ENCODE measurements around the gene TNFRSF4. TPM values are rescaled to one million over a fixed set of nuclear protein-coding genes. Genes with fewer than 3 reads are reported as not detected.

Gene TNFRSF4
- total RNA-seq, 3 donors from 2014 or later, result 0.64 to 2.3 (median 1.6) TPM

- intact Hi-C loops (cut with DNase I; ENCODE audit: low total_unique reads), result no loop called here
- Histone ChIP-seq H3K36me3 (peaks cover 10% of the 10 kb centered on the region), H3K4me3 (no peak overlapping the region), H3K27me3 (no peaks in the 10 kb centered on the region), H3K9me3 (no peaks in the 10 kb centered on the region), H3K4me1 (peaks cover 11 to 19% of the 10 kb centered on the region in 2 donors), H3K27ac (no peak overlapping the region)
- no peak for DNase-seq (ENCODE audit: low spot score in 2 of 2)
- no peak for TF ChIP-seq POLR2A (IDR thresholded peaks at IDR 0.05)
- no peak for TF ChIP-seq CTCF (IDR thresholded peaks at IDR 0.05)
- TF ChIP-seq POLR2AphosphoS5 (IDR thresholded peaks at IDR 0.05), result no peak
Observed at GRCh38 chr1:1228187-1228586, 14.2 kb upstream of the TNFRSF4 start.

GRCh38 chr1:1227386-1227785, 13.4 kb upstream of the TNFRSF4 start:
- no peak overlapping the region for H3K27ac ChIP-seq
- TF ChIP-seq POLR2A (IDR thresholded peaks at IDR 0.05) (no peak), POLR2AphosphoS5 (IDR thresholded peaks at IDR 0.05) (no peak), CTCF (IDR thresholded peaks at IDR 0.05) (no peak)
- no peak for DNase-seq (ENCODE audit: low spot score in 2 of 2)
- H3K4me3 ChIP-seq, result no peak overlapping the region
- intact Hi-C loops (cut with DNase I; ENCODE audit: low total_unique reads), result no loop called here
- peaks cover 7 to 19% of the 10 kb centered on the region in 2 donors for H3K4me1 ChIP-seq
- no peaks in the 10 kb centered on the region for H3K27me3 ChIP-seq
- peaks cover 10% of the 10 kb centered on the region for H3K36me3 ChIP-seq
- H3K9me3 ChIP-seq, result no peaks in the 10 kb centered on the region

GRCh38 chr1:1226566-1227362, 12.8 kb upstream of the TNFRSF4 start:
- no peaks in the 10 kb centered on the region for H3K9me3 ChIP-seq
- TF ChIP-seq POLR2AphosphoS5 (IDR thresholded peaks at IDR 0.05) (no peak), POLR2A (IDR thresholded peaks at IDR 0.05) (no peak), CTCF (IDR thresholded peaks at IDR 0.05) (no peak)
- intact Hi-C loops (cut with DNase I; ENCODE audit: low total_unique reads), result no loop called here
- peaks cover 10% of the 10 kb centered on the region for H3K36me3 ChIP-seq
- H3K27ac ChIP-seq, result no peak overlapping the region
- no peak overlapping the region for H3K4me3 ChIP-seq
- peaks cover 7 to 19% of the 10 kb centered on the region in 2 donors for H3K4me1 ChIP-seq
- H3K27me3 ChIP-seq, result no peaks in the 10 kb centered on the region
- DNase-seq (ENCODE audit: low spot score in 2 of 2), result no peak

- TF ChIP-seq POLR2A (IDR thresholded peaks at IDR 0.05) (no peak), POLR2AphosphoS5 (IDR thresholded peaks at IDR 0.05) (no peak), CTCF (IDR thresholded peaks at IDR 0.05) (no peak)
- intact Hi-C loops (cut with DNase I; ENCODE audit: low total_unique reads), result no loop called here
Observed at GRCh38 chr1:1225913-1226312, 12.0 kb upstream of the TNFRSF4 start.

GRCh38 chr1:1225238-1225845, 11.4 kb upstream of the TNFRSF4 start:
- Histone ChIP-seq H3K27ac (no peak overlapping the region), H3K9me3 (no peaks in the 10 kb centered on the region), H3K4me1 (peaks cover 2 to 12% of the 10 kb centered on the region in 2 donors), H3K36me3 (peaks cover 15% of the 10 kb centered on the region), H3K27me3 (no peaks in the 10 kb centered on the region), H3K4me3 (no peak overlapping the region)
- TF ChIP-seq CTCF (IDR thresholded peaks at IDR 0.05) (no peak), POLR2AphosphoS5 (IDR thresholded peaks at IDR 0.05) (no peak), POLR2A (IDR thresholded peaks at IDR 0.05) (no peak)
- DNase-seq (ENCODE audit: low spot score in 2 of 2), result no peak
- intact Hi-C loops (cut with DNase I; ENCODE audit: low total_unique reads), result no loop called here

More at GRCh38 chr1:1225913-1226312, 12.0 kb upstream of the TNFRSF4 start:
- Histone ChIP-seq H3K4me1 (peaks cover 7 to 18% of the 10 kb centered on the region in 2 donors), H3K4me3 (no peak overlapping the region), H3K27me3 (no peaks in the 10 kb centered on the region), H3K36me3 (peaks cover 15% of the 10 kb centered on the region), H3K9me3 (no peaks in the 10 kb centered on the region), H3K27ac (no peak overlapping the region)
- no peak for DNase-seq (ENCODE audit: low spot score in 2 of 2)
